Esophagus muscularis mucosa (tissue), 4 donors: ENCODE results near the gene SGIP1. TPM values are rescaled to one million over a fixed set of nuclear protein-coding genes. Genes with fewer than 3 reads are reported as not detected.

ENCODE experiments used
- DNase-seq: peaks from one replicate; pipeline ENCODE4 v3.0.0-alpha.2; 2017; ENCODE audit errors: extremely low spot score
- H3K27ac ChIP-seq, 4 donors: fragments of 200-600 bp; sonication (generic); replicated peaks in 1 of 4; 1 replicate in 3 of 4; 2 replicates in 1 of 4; pipeline ENCODE4 v1.5.1; 2016 to 2019; ENCODE audit warnings: mild to moderate bottlenecking in 1 of 4
- H3K27me3 ChIP-seq, 4 donors: fragments of 200-600 bp; sonication (generic); one replicate each; pipeline versions ENCODE4 v1.5.1 to v1.6.0; 2016 to 2019
- H3K36me3 ChIP-seq, 4 donors: fragments of 200-600 bp; sonication (generic); one replicate each; pipeline ENCODE4 v1.5.1; 2016 to 2019
- H3K4me1 ChIP-seq, 4 donors: fragments of 200-600 bp; sonication (generic); one replicate each; pipeline ENCODE4 v1.5.1; 2016 to 2019
- H3K4me3 ChIP-seq, 4 donors: fragments of 200-600 bp; sonication (generic); 1 replicate in 2 of 4; 2 replicates in 2 of 4; pipeline ENCODE4 v1.5.1; 2016 to 2019; ENCODE audit warnings: mild to moderate bottlenecking in 4 of 4, moderate library complexity in 1 of 4
- H3K9me3 ChIP-seq, 4 donors: fragments of 200-600 bp; sonication (generic); 1 replicate in 3 of 4; 2 replicates in 1 of 4; pipeline ENCODE4 v1.5.1; 2016 to 2019
- CTCF ChIP-seq, 3 experiments: fragments of 200-600 bp in 2 of 3; fragments of 450-650 bp in 1 of 3; sonication (generic) in 2 of 3; IDR thresholded peaks; one replicate each; pipeline ENCODE4 v1.5.1; 2017 to 2019; ENCODE audit warnings: antibody characterized with exemption in 3 of 3, mild to moderate bottlenecking in 2 of 3, moderate library complexity in 1 of 3
- EP300 ChIP-seq: sonication (generic); formaldehyde crosslinking; IDR thresholded peaks from one replicate; pipeline ENCODE4 v1.6.1; 2017; ENCODE audit warnings: antibody characterized with exemption
- POLR2A ChIP-seq: fragments of 450-650 bp; IDR thresholded peaks from one replicate; pipeline ENCODE4 v1.6.1; 2017; ENCODE audit warnings: antibody characterized with exemption, moderate library complexity, mild to moderate bottlenecking, low read depth
- POLR2AphosphoS5 ChIP-seq, 2 donors: sonication (generic); formaldehyde crosslinking; IDR thresholded peaks; one replicate each; pipeline ENCODE4 v1.6.1; 2017; ENCODE audit warnings: antibody characterized with exemption in 2 of 2
- WGBS: methylation state at CpG from one replicate; pipeline ENCODE4 v1.1.5; 2018; 5-methylcytosine and 5-hydroxymethylcytosine counted together
- intact Hi-C: fragments of 100-400 bp; cut with DNase I; formaldehyde crosslinking; loops from one replicate; pipeline ENCODE4 v1.15.1; 2023
- total RNA-seq, 4 donors: library from RNA; depleted of rRNA; stranded (reverse); fragments of >200 nt; gene quantifications; one replicate each; pipeline versions ENCODE4 v1.1.0 to v1.2.1, GENCODE V29; 2016

SGIP1 gene
- total RNA-seq, 4 donors from 2014 or later, result 9.1 to 16.2 (median 11.8) TPM

DNA sequence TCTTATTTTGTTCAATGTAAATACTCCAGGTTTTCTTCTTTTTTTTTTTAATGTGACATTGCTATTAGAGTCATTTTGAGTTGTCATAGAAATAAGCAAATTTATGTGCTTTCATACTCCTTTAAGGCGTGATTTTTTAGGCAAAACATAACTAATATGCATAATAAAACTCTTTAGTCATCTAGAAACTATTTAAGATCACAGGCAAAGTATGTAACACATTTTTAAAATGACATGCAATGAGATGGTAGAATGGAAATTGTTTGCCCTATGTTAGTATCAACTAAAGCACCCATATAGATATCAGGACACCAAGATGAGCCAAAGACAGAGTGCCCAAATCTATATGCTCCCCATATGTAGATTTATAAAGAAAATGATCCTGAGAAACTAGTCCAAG lies 41.5 kb upstream of the SGIP1 start:
- Histone ChIP-seq H3K9me3 (no peaks in the 10 kb centered on the region), H3K36me3 (no peaks in the 10 kb centered on the region), H3K4me1 (peaks cover 0 to 11% (median 7%) of the 10 kb centered on the region in 4 donors), H3K4me3 (no peak overlapping the region), H3K27me3 (no peaks in the 10 kb centered on the region), H3K27ac (no peak overlapping the region)
- TF ChIP-seq CTCF (IDR thresholded peaks at IDR 0.05) (no peak), POLR2AphosphoS5 (IDR thresholded peaks at IDR 0.05) (no peak), EP300 (no peak), POLR2A (no peak)
- intact Hi-C loops, result no loop called here
- no peak for DNase-seq
- 92% methylated on average over 1 of the region's 1 CpG for WGBS

- Histone ChIP-seq H3K4me1 (peaks cover 0 to 11% (median 7%) of the 10 kb centered on the region in 4 donors), H3K9me3 (no peaks in the 10 kb centered on the region), H3K4me3 (no peak overlapping the region), H3K27ac (no peak overlapping the region), H3K27me3 (no peaks in the 10 kb centered on the region), H3K36me3 (no peaks in the 10 kb centered on the region)
- TF ChIP-seq POLR2A, result no peak
- TF ChIP-seq POLR2AphosphoS5 (IDR thresholded peaks at IDR 0.05), result no peak
- TF ChIP-seq EP300, result no peak
- TF ChIP-seq CTCF (IDR thresholded peaks at IDR 0.05), result no peak
- intact Hi-C loops, result no loop called here
- no peak for DNase-seq
- 93% methylated on average over 2 of the region's 2 CpGs for WGBS
These were observed 40.2 kb upstream of the SGIP1 start for GRCh38 chr1:66493731-66494130.

DNA sequence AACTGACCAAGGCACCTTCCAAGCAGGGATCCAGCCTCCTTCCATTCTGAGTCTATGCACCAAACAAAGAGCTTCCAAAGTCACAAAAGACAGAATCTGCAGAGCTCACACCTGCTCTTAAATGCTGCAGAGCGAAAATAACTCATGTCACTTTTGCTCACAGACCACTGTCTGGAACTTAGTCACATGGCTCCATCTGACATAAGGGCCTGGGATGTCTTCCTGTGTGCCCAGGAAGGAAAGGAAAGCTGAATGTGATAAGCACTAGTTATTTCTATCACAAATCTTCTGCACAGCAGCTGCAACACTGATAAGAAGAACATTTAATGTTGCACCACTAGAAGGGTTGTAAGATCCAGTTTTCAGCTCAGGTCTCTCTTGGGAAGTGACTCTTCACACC lies 39.5 kb upstream of the SGIP1 start:
- Histone ChIP-seq H3K36me3 (no peaks in the 10 kb centered on the region), H3K4me3 (no peak overlapping the region), H3K27me3 (no peaks in the 10 kb centered on the region), H3K9me3 (no peaks in the 10 kb centered on the region), H3K27ac (no peak overlapping the region), H3K4me1 (peaks cover 0 to 11% (median 7%) of the 10 kb centered on the region in 4 donors)
- intact Hi-C loops, result no loop called here
- DNase-seq, result no peak
- TF ChIP-seq CTCF (IDR thresholded peaks at IDR 0.05), result no peak
- no peak for TF ChIP-seq POLR2A
- TF ChIP-seq POLR2AphosphoS5 (IDR thresholded peaks at IDR 0.05), result no peak
- no peak for TF ChIP-seq EP300
- WGBS, result 89% methylated on average over 1 of the region's 1 CpG

DNA sequence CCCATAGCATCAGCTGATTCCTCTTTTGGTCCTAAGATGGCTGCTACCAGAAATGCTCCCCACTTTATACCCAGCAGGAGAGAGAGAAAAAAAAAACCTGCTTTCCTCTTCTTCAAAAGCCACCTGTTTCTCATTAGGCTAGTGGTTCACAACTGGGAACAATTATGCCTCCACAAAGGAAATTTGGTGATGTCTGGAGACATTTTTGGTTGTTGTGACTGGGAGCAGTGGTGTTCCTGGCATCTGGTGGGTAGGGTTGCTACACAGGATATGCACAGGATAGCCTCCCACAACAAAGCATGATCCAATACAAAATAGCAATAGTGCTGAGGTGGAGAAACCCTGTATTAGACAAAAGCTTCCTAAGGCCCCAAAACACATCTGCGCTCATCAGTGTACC lies 38.5 kb upstream of the SGIP1 start:
- TF ChIP-seq POLR2AphosphoS5 (IDR thresholded peaks at IDR 0.05), result no peak

DNA sequence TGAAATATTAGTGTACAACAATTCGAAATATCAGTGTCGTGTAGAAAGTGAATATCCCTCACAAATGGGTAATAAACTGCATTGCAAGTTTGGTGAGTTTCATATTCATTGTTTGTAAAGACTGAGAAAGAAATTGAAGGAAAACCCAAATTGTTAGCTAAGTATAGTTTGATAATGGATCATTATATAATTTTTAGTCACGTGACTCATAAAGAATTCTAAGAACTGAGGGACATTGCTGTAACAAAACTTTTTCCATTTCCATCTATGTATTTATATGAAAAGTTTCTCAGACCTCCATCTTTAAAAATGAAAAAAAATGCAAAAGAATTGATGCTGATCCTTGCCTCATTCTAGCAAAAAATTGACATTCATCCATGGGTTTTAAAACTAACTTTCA lies 36.0 kb upstream of the SGIP1 start:
- H3K27me3 ChIP-seq, result no peaks in the 10 kb centered on the region
- DNase-seq, result no peak
- no peak overlapping the region for H3K4me3 ChIP-seq
- no peaks in the 10 kb centered on the region for H3K9me3 ChIP-seq
- no peaks in the 10 kb centered on the region for H3K36me3 ChIP-seq
- no peak overlapping the region for H3K27ac ChIP-seq
- TF ChIP-seq POLR2AphosphoS5 (IDR thresholded peaks at IDR 0.05) (no peak), CTCF (IDR thresholded peaks at IDR 0.05) (no peak), POLR2A (no peak), EP300 (no peak)
- intact Hi-C loops, result no loop called here
- no peaks in the 10 kb centered on the region for H3K4me1 ChIP-seq
- 91% methylated on average over 3 of the region's 3 CpGs for WGBS

More for the DNA sequence above, 38.5 kb upstream of the SGIP1 start:
- H3K4me1 ChIP-seq, result peaks cover 0 to 6% (median under 1%) of the 10 kb centered on the region in 4 donors
- H3K4me3 ChIP-seq, result no peak overlapping the region
- no peak overlapping the region for H3K27ac ChIP-seq
- no peak for DNase-seq
- WGBS, result 100% methylated on average over 1 of the region's 1 CpG
- no peaks in the 10 kb centered on the region for H3K9me3 ChIP-seq
- no peaks in the 10 kb centered on the region for H3K36me3 ChIP-seq
- intact Hi-C loops, result no loop called here
- no peaks in the 10 kb centered on the region for H3K27me3 ChIP-seq
